ENCODE measurements around the gene MAGED1.

- no peak for TF ChIP-seq CTCF (IDR thresholded peaks at IDR 0.05 in 8 of 11, conservative IDR thresholded peaks at IDR 0.05 in 3 of 11)
- TF ChIP-seq POLR2AphosphoS5 (IDR thresholded peaks at IDR 0.05) = no peak
- no peak for TF ChIP-seq POLR2A (IDR thresholded peaks at IDR 0.05)
Measured at GRCh38 chrX:51893931-51894696, 691 bp downstream of the MAGED1 start.
